Mesothelial cell of epicardium (in vitro differentiated cells): ENCODE results near the gene WDR33. TPM values are rescaled to one million over a fixed set of nuclear protein-coding genes. Genes with fewer than 3 reads are reported as not detected.
A peak's percentile ranks its signal among the peaks of the same experiment; 100 is the strongest.

Experiments used
- DNase-seq, 2 experiments: peaks; one replicate each; pipeline ENCODE4 v3.0.0; 2021; ENCODE audit warnings: low spot score in 2 of 2; ENCODE audit not compliant: unreplicated experiment in 2 of 2
- H3K27ac Mint-ChIP-seq: 2 replicates; pipeline ENCODE4 v1.8.0; 2021; ENCODE audit warnings: mixed read lengths
- H3K27me3 Mint-ChIP-seq: 2 replicates; pipeline ENCODE4 v1.8.0; 2021; ENCODE audit warnings: low read depth, mixed read lengths
- H3K36me3 Mint-ChIP-seq: 2 replicates; pipeline ENCODE4 v1.8.0; 2021; ENCODE audit warnings: mixed read lengths
- H3K4me1 Mint-ChIP-seq: 2 replicates; pipeline ENCODE4 v1.8.0; 2021; ENCODE audit warnings: mixed read lengths
- H3K4me3 Mint-ChIP-seq: 2 replicates; pipeline ENCODE4 v1.8.0; 2021; ENCODE audit warnings: mild to moderate bottlenecking, moderate library complexity, mixed read lengths
- H3K9me3 Mint-ChIP-seq: 2 replicates; pipeline ENCODE4 v1.8.0; 2021; ENCODE audit warnings: mixed read lengths
- total RNA-seq: library from RNA; stranded (reverse); gene quantifications from 3 replicates; pipeline ENCODE4 v1.2.1, GENCODE V29; 2021
- TF ChIP-seq, protein P1 (sequence below): fragments of 200-600 bp; sonication (generic); IDR thresholded peaks from one replicate; pipeline ENCODE4 v1.5.0; 2021; ENCODE audit warnings: antibody characterized with exemption; ENCODE audit not compliant: unreplicated experiment

WDR33 gene
- total RNA-seq, 1 donor from 2014 or later: 61.4 TPM

DNA sequence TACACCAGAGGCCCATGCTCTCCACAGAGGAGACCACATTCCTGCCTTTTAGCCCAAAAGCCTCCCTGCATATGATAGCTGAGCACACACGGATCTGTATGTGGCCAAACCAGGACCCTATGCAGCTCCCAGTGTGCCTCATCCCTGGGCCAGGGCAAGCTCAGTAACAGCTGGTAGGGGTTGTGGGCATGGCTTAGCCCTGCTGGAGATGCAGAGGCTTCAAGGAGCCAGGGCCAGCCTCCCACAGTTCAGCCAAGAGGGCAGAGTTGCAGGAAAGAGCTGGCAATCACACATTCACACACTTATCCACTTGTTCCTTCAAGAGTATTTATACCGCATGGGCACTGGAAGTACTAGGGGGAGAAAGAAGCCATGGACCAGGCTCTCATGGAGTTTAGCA is 134.1 kb downstream of the WDR33 start:
- no peaks in the 10 kb centered on the region for H3K36me3 Mint-ChIP-seq
- H3K9me3 Mint-ChIP-seq: no peaks in the 10 kb centered on the region
- no peak overlapping the region for H3K27ac Mint-ChIP-seq
- TF ChIP-seq, protein P1, sequence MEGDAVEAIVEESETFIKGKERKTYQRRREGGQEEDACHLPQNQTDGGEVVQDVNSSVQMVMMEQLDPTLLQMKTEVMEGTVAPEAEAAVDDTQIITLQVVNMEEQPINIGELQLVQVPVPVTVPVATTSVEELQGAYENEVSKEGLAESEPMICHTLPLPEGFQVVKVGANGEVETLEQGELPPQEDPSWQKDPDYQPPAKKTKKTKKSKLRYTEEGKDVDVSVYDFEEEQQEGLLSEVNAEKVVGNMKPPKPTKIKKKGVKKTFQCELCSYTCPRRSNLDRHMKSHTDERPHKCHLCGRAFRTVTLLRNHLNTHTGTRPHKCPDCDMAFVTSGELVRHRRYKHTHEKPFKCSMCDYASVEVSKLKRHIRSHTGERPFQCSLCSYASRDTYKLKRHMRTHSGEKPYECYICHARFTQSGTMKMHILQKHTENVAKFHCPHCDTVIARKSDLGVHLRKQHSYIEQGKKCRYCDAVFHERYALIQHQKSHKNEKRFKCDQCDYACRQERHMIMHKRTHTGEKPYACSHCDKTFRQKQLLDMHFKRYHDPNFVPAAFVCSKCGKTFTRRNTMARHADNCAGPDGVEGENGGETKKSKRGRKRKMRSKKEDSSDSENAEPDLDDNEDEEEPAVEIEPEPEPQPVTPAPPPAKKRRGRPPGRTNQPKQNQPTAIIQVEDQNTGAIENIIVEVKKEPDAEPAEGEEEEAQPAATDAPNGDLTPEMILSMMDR: no peak
- peak overlapping the region; percentile 24 for H3K4me3 Mint-ChIP-seq
- no peak for DNase-seq
- H3K4me1 Mint-ChIP-seq: peaks cover 11% of the 10 kb centered on the region
- peaks cover 61% of the 10 kb centered on the region for H3K27me3 Mint-ChIP-seq

DNA sequence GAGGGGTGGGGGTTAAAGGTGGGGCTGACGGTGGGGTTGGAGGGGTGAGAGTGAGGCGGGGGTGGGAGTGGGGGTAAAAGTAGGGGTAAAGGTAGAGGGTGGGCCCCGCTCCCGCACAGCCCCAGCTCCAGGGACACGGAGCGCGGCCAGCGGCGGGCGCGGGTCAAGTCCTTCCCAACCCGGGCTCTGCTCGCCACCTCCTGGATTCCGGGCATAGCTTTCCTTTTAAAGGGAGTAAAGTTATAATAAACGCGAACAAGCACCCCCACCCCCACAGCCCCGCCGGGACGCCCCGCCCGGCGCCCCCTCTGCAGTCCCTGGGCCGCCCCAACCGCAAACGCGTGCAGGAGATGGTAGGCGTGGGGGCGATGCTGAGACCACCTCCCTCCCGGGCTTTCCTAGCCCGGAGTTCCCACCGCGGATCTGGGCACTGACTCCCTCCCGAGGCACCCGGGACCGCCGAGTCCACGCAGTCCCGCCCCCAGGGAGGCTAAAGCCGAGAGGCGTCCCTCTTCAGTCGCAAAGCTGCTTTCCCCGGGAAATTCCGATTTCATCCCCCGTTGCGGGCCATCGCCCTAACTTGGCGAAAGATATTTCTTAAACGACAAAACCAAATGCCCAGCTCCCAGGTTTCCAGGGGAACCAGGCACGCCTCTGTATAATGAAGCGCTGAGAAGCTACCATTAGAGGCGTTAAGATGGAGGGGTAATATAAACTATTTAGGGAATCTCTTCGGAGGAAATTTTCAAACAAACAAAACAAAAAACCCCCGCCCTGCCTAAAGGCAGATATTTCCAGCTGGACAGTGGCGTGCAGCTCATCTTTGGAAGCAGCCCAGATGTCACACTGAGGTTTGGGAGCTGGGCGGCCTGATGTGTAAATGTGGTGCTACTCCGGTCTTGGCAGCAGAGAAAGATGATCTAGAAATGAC is 135.4 kb downstream of the WDR33 start, which contains the start of gene LIMS2:
LIMS2 (minus strand) TSS at position 200 of the 931 bp plus-strand sequence. CDS start 506 bp downstream, outside the sequence.
- H3K4me1 Mint-ChIP-seq: peaks cover 11% of the 10 kb centered on the region
- no peaks in the 10 kb centered on the region for H3K9me3 Mint-ChIP-seq
- DNase-seq: no peak
- TF ChIP-seq, protein P1: no peak
- H3K27me3 Mint-ChIP-seq: peaks cover 63% of the 10 kb centered on the region
- H3K36me3 Mint-ChIP-seq: no peaks in the 10 kb centered on the region
- peak within 1 kb of the TSS; percentile 43 for H3K27ac Mint-ChIP-seq
- H3K4me3 Mint-ChIP-seq: peak within 1 kb of the TSS; percentile 76

DNA sequence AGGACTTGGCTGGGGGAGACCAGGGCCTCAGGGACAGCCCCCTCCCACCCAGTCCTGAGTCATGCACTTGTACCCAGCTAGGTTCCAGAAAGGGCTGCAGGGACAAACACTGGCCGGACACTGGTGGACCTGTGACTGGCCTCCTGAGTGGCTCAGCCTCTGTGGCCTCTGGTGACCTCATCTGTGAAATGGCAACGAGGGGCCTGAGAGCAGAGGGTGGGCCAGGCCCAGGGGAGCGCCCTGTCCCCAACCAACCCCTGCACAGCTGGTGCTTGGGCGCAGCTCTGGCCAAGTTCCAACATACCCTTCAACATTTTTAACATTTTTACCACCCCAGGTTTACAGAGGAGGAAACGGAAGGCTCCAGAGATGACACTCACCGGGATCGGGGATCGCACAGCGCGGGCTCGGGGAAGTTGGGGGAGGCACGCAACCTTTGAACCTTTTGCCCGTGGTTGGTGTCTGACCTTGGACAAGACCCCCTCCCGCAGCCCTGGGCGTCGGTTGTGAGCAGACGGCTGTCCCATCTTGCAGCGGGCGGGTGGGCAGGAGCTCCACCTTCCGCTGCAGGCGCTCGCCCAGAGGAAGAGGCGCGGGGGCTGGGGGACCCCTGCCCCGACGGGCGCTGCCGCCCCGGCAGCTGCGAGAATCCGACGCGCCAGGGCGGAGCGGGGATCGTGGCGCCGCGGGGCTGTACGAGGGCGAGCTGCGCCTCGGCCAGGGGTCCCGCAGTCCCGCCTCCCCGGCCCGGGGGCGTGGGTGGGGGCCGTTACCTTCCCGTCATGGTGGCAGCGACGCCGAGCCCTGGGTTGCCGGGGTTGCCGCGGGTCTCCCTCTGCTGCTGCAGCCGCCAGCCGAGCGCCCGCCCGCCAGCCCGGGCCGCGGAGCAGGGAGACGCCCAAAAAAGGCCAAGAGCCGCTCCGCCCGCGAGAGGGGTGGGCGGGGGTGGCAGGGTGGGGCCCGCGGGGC is 136.4 kb downstream of the WDR33 start:
- peaks cover 68% of the 10 kb centered on the region for H3K27me3 Mint-ChIP-seq
- H3K27ac Mint-ChIP-seq: peak overlapping the region; percentile 43
- peaks cover 11% of the 10 kb centered on the region for H3K4me1 Mint-ChIP-seq
- TF ChIP-seq, protein P1: no peak
- H3K4me3 Mint-ChIP-seq: peak overlapping the region; percentile 68
- no peaks in the 10 kb centered on the region for H3K36me3 Mint-ChIP-seq
- peaks cover 5% of the 10 kb centered on the region for H3K9me3 Mint-ChIP-seq
- DNase-seq: peak in 1 of 2 experiments; percentile 38

DNA sequence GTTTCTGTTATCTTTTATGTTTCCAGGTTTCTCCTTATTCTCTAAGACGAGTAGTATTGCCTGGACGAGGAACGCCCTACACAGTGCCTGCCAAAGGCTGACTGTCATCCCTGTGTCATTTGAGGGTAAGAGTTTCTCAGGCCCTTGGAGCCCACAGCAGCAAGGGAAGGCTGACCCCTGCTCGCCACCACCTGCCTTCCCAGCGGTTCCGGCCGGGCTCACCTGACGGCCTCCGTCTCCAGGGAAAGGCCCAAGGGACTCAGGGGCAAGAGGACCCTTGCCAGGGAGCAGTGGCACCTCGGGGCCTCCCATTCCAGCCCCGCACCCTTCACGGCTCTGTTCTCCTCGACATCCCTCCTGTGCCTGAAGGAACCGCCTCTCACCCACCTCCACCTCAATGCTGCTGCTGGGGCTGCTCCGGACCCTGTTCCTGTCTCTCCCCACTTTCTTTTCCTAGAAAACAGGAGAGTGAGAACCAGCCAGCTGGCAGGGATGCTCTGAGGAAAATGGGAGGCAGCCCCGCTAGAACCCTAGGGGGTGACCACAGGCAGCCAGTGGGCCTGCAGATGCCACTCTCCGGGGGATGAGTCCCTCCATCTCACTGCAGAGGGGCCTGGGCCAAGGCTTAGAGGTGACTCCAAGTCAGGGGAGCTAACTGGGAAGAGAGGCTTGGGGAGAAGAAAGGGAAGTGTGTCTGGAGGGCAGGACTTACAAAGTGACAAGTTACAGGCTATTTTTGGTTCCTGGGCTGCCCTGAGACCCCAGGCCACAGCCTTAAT is 137.5 kb downstream of the WDR33 start:
- Mint-ChIP-seq H3K27me3 (peaks cover 64% of the 10 kb centered on the region), H3K27ac (no peak overlapping the region), H3K36me3 (no peaks in the 10 kb centered on the region), H3K4me3 (peak overlapping the region; percentile 68), H3K9me3 (peaks cover 5% of the 10 kb centered on the region), H3K4me1 (peaks cover 11% of the 10 kb centered on the region)
- DNase-seq: no peak
- TF ChIP-seq, protein P1: no peak
